Endothelial cell of umbilical vein (primary cell): Measurements from ENCODE around the gene CSNK1A1. TPM values are rescaled to one million over a fixed set of nuclear protein-coding genes. Genes with fewer than 3 reads are reported as not detected.

Source experiments
- BruUV-seq: library from RNA; stranded (reverse); fragments of 400-500 nt; replicated peaks from 2 replicates; lab custom pipeline; 2021; lab: Mats Ljungman, UMichigan
- CTCF ChIA-PET: fragments of 300-600, 350-600 bp; sonication (Branson Sonifier 250); formaldehyde crosslinking; loops from one replicate; lab custom pipeline; 2021; ENCODE audit warnings: antibody characterized with exemption, inconsistent platforms; lab: Charles Lee
- POLR2A ChIA-PET: fragments of 300-600, 350-600 bp; sonication (Branson Sonifier 250); formaldehyde crosslinking; loops from one replicate; lab custom pipeline; 2021; ENCODE audit warnings: antibody characterized with exemption, inconsistent platforms; lab: Charles Lee
- DNase-seq: peaks from one replicate; pipeline ENCODE4 v3.0.0-alpha.2; 2011; ENCODE audit warnings: low read depth, low spot score
- FAIRE-seq: peaks from 2 replicates; lab custom pipeline; 2011; peaks lifted over from hg19 to GRCh38; lab: Jason Lieb, UNC
- H2AFZ ChIP-seq: 2 replicates; pipeline ENCODE4 v1.6.0; 2012; ENCODE audit warnings: low read depth, low read length, control low read depth, inconsistent platforms
- H3K27ac ChIP-seq: 2 replicates; pipeline ENCODE4 v1.5.1; 2011; ENCODE audit warnings: low read depth, mild to moderate bottlenecking, control low read depth, low read length, moderate library complexity; ENCODE audit not compliant: insufficient read depth
- H3K27me3 ChIP-seq, 2 experiments: 2 replicates each; pipeline versions ENCODE4 v1.6.0 to v1.6.1; 2011; ENCODE audit warnings: low read length in 2 of 2, mixed read lengths in 1 of 2; ENCODE audit not compliant: control insufficient read depth in 2 of 2, insufficient read depth in 2 of 2
- H3K36me3 ChIP-seq, 2 experiments: 2 replicates in 1 of 2; 3 replicates in 1 of 2; pipeline ENCODE4 v1.5.1; 2011; ENCODE audit warnings: low read length in 2 of 2, mild to moderate bottlenecking in 1 of 2, moderate library complexity in 1 of 2; ENCODE audit not compliant: control insufficient read depth in 2 of 2, insufficient read depth in 2 of 2; ENCODE audit errors: extremely low read depth in 1 of 2
- H3K4me1 ChIP-seq: 3 replicates; pipeline ENCODE4 v1.5.1; 2011; ENCODE audit warnings: mild to moderate bottlenecking, low read length; ENCODE audit not compliant: control insufficient read depth, insufficient read depth; ENCODE audit errors: extremely low read depth
- H3K4me2 ChIP-seq: 2 replicates; pipeline ENCODE4 v1.6.1; 2011; ENCODE audit warnings: low read length, control low read depth, mixed read lengths; ENCODE audit not compliant: insufficient read depth
- H3K4me3 ChIP-seq, 3 experiments: fragments of 200-600 bp in 1 of 3; sonication (generic), shearing (Covaris generic) in 1 of 3; replicated peaks in 1 of 3; 2 replicates each; pipeline ENCODE4 v1.5.1; 2011 to 2016; ENCODE audit warnings: control low read depth in 3 of 3, low read length in 3 of 3, mild to moderate bottlenecking in 2 of 3, inconsistent platforms in 1 of 3, low read depth in 1 of 3, moderate library complexity in 1 of 3; ENCODE audit not compliant: insufficient read depth in 1 of 3
- H3K79me2 ChIP-seq: 2 replicates; pipeline ENCODE4 v1.6.0; 2012; ENCODE audit warnings: low read length, inconsistent platforms; ENCODE audit not compliant: control insufficient read depth, insufficient read depth
- H3K9ac ChIP-seq: replicated peaks from 2 replicates; pipeline ENCODE3; 2011; ENCODE audit warnings: low read length, control low read depth; ENCODE audit not compliant: insufficient read depth; ENCODE audit errors: extremely low read depth
- H3K9me1 ChIP-seq: replicated peaks from 3 replicates; pipeline ENCODE4 v1.6.0; 2011; ENCODE audit warnings: mild to moderate bottlenecking, low read length; ENCODE audit not compliant: control insufficient read depth, insufficient read depth; ENCODE audit errors: extremely low read depth
- H3K9me3 ChIP-seq: replicated peaks from 2 replicates; pipeline ENCODE4 v1.5.1; 2012; ENCODE audit warnings: low read length, inconsistent platforms; ENCODE audit not compliant: control insufficient read depth, insufficient read depth
- H4K20me1 ChIP-seq: replicated peaks from 2 replicates; pipeline ENCODE3; 2011; ENCODE audit warnings: mild to moderate bottlenecking, low read length; ENCODE audit not compliant: control insufficient read depth, insufficient read depth; ENCODE audit errors: extremely low read depth
- EZH2 ChIP-seq: IDR thresholded peaks from 2 replicates; pipeline ENCODE4 v1.6.1; 2012; ENCODE audit warnings: borderline replicate concordance, low read depth, mild to moderate bottlenecking, moderate library complexity, low read length, inconsistent platforms; ENCODE audit not compliant: severe bottlenecking
- GATA2 ChIP-seq: IDR thresholded peaks from 2 replicates; pipeline ENCODE4 v1.7.0; 2011; ENCODE audit warnings: low read depth, mild to moderate bottlenecking, moderate library complexity, mixed read lengths, low read length; ENCODE audit not compliant: insufficient read length, insufficient read depth
- JUN ChIP-seq: IDR thresholded peaks from 2 replicates; pipeline ENCODE4 v1.6.1; 2011; ENCODE audit warnings: borderline replicate concordance, low read depth; ENCODE audit not compliant: insufficient read length, insufficient read depth
- MYC ChIP-seq: IDR thresholded peaks from one replicate; pipeline ENCODE4 v1.6.1; 2011; ENCODE audit warnings: mild to moderate bottlenecking, low read depth, low read length
- POLR2A ChIP-seq: IDR thresholded peaks from 2 replicates; pipeline ENCODE4 v1.6.1; 2012; ENCODE audit warnings: low read depth, mild to moderate bottlenecking, control low read depth, low read length
- POLR2AphosphoS5 ChIP-seq: IDR thresholded peaks from 2 replicates; pipeline ENCODE4 v1.6.1; 2012; ENCODE audit warnings: low read depth, mild to moderate bottlenecking, control low read depth, low read length, moderate library complexity; ENCODE audit not compliant: insufficient read depth
- dilution Hi-C: fragments of 300-500 bp; cut with MboI; formaldehyde crosslinking; loops from one replicate; pipeline ENCODE4 v1.15.0; 2019; ENCODE audit warnings: low sequenced_read_pairs; ENCODE audit not compliant: extremely low pct_ligation_motif_present
- intact Hi-C: fragments of 100-400 bp; cut with micrococcal nuclease; formaldehyde crosslinking; loops from one replicate; pipeline ENCODE4 v1.10.0; 2022
- polyA plus RNA-seq, 4 experiments: library from polyadenylated mRNA; depleted of rRNA in 3 of 4; stranded (reverse) in 3 of 4; unstranded in 1 of 4; fragments of >200 nt; gene quantifications; 2 replicates each; pipeline versions ENCODE4 v1.2.1 to v1.2.3, GENCODE V29; 2011 to 2012; ENCODE audit warnings: missing spikeins in 1 of 4
- total RNA-seq: library from RNA; stranded (reverse); gene quantifications from 2 replicates; pipeline ENCODE4 v1.2.3, GENCODE V29; 2021
- TF ChIP-seq, protein P1 (sequence below): IDR thresholded peaks from 2 replicates; pipeline ENCODE4 v1.6.1; 2011; ENCODE audit not compliant: insufficient read depth, insufficient read length

CSNK1A1 gene
- total and polyA plus RNA-seq, 2 donors (not counting 3 experiments of a cell fraction or from before 2014, with no cell fraction given): 74.1 to 253 TPM

- H3K4me3 ChIP-seq: no peak overlapping the region
- H3K79me2 ChIP-seq: peaks cover 35% of the 10 kb centered on the region
- no peak overlapping the region for H3K9ac ChIP-seq
- H3K27ac ChIP-seq: no peak overlapping the region
- CTCF ChIA-PET: interaction anchor here (1.3 to 3.4 kb wide), 7 partner anchors 9 to 118 kb away, joined by 5 to 40 read pairs (median 9); no protein-coding TSS in a partner anchor
- H4K20me1 ChIP-seq: peaks cover 3% of the 10 kb centered on the region
- peaks cover 0 to 3% of the 10 kb centered on the region in 2 experiments for H3K36me3 ChIP-seq
- dilution Hi-C loops (no loop called here), intact Hi-C loops (no loop called here)
- no peaks in the 10 kb centered on the region for H3K27me3 ChIP-seq
- no peak for DNase-seq
- FAIRE-seq: no peak
- peaks cover 20% of the 10 kb centered on the region for H3K4me1 ChIP-seq
- POLR2A ChIA-PET: no interaction called here
- no peak for TF ChIP-seq POLR2A
- TF ChIP-seq MYC: no peak
- TF ChIP-seq EZH2: no peak
- no peak for TF ChIP-seq GATA2
- TF ChIP-seq POLR2AphosphoS5: no peak
- TF ChIP-seq, protein P1, sequence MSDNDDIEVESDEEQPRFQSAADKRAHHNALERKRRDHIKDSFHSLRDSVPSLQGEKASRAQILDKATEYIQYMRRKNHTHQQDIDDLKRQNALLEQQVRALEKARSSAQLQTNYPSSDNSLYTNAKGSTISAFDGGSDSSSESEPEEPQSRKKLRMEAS: no peak
- BruUV-seq: no TSS peak
- H3K9me1 ChIP-seq: no peaks in the 10 kb centered on the region
- no peak overlapping the region for H3K4me2 ChIP-seq
- no peaks in the 10 kb centered on the region for H3K9me3 ChIP-seq
- no peak overlapping the region for H2AFZ ChIP-seq
These were observed 1.4 kb upstream of the CSNK1A1 start for GRCh38 chr5:149552553-149553160.

DNA sequence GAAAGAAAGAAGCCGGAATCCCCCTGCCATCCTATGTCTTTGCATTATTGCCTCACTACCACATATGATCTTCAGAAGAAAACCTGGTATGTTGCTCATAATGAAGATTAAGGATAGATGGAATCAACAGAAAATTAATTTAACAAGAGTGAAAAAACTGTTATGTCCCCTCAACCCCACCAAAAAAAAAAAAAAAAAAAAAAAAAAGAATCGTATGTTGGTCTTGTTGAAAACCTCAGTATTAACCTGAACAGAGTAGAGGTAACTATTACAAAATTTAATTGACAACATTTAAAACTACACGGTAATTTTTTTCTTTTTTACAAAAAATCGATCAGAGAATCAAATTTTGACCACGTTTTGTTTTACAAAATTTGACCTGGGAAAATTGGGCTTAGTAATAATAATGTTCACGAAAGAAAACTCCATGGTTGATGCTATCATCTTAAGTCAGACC, 827 bp upstream of the CSNK1A1 start:
- no peak for FAIRE-seq
- peaks cover 3% of the 10 kb centered on the region for H4K20me1 ChIP-seq
- no peaks in the 10 kb centered on the region for H3K9me3 ChIP-seq
- peak overlapping the region; percentile 88 for H3K4me2 ChIP-seq
- dilution Hi-C loops (no loop called here), intact Hi-C loops (no loop called here)
- H3K4me1 ChIP-seq: peaks cover 25% of the 10 kb centered on the region
- no TSS peak for BruUV-seq
- DNase-seq: no peak
- no peaks in the 10 kb centered on the region for H3K27me3 ChIP-seq
- H3K9me1 ChIP-seq: no peaks in the 10 kb centered on the region
- peak overlapping the region; percentile 91 for H3K27ac ChIP-seq
- peaks cover 0 to 3% of the 10 kb centered on the region in 2 experiments for H3K36me3 ChIP-seq
- TF ChIP-seq JUN (no peak), EZH2 (no peak), POLR2AphosphoS5 (no peak), GATA2 (no peak), MYC (no peak), POLR2A (no peak)
- ChIA-PET POLR2A (interaction anchor here (1.0 to 3.4 kb wide), 3 partner anchors 10 to 66 kb away, joined by 3 to 34 read pairs (median 13); no protein-coding TSS in a partner anchor), CTCF (interaction anchor here (0.7 to 3.4 kb wide), 18 partner anchors 9 to 185 kb away, joined by 3 to 40 read pairs (median 4); no protein-coding TSS in a partner anchor)
- H3K9ac ChIP-seq: peak overlapping the region; percentile 70
- H3K79me2 ChIP-seq: peaks cover 41% of the 10 kb centered on the region
- H3K4me3 ChIP-seq: peak overlapping the region; percentile 36 to 81 (median 63)
- peak overlapping the region; percentile 76 for H2AFZ ChIP-seq
